Body of pancreas (tissue), 4 donors: Measurements from ENCODE around the gene KLC4. TPM values are rescaled to one million over a fixed set of nuclear protein-coding genes. Genes with fewer than 3 reads are reported as not detected.

ENCODE experiments used
- ATAC-seq: fragments of 150-250 bp; one replicate; pipeline ENCODE4 v1.9.1; 2016
- DNase-seq, 4 donors: peaks; one replicate each; pipeline ENCODE4 v3.0.0-alpha.2; 2019
- H3K27ac ChIP-seq, 4 donors: fragments of 200-600 bp; sonication (generic); 1 replicate in 3 of 4; 2 replicates in 1 of 4; pipeline versions ENCODE4 v1.5.1 to v1.6.1; 2016 to 2019; ENCODE audit warnings: mild to moderate bottlenecking in 1 of 4, mixed read lengths in 1 of 4, moderate library complexity in 1 of 4
- H3K27me3 ChIP-seq, 2 donors: fragments of 200-600 bp; sonication (generic); one replicate each; pipeline ENCODE4 v1.6.0; 2016; ENCODE audit warnings: mild to moderate bottlenecking in 1 of 2
- H3K36me3 ChIP-seq, 2 donors: fragments of 200-600 bp; sonication (generic); replicated peaks in 1 of 2; 2 replicates each; pipeline ENCODE4 v1.5.1; 2016; ENCODE audit warnings: low read depth in 2 of 2; ENCODE audit not compliant: insufficient read depth in 1 of 2
- H3K4me1 ChIP-seq: fragments of 200-600 bp; sonication (generic); one replicate; pipeline ENCODE4 v1.6.0; 2016
- H3K4me3 ChIP-seq, 2 donors: fragments of 200-600 bp; sonication (generic); 1 replicate in 1 of 2; 2 replicates in 1 of 2; pipeline ENCODE4 v1.5.1; 2016 to 2019
- H3K9me3 ChIP-seq, 3 donors: fragments of 200-600 bp; sonication (generic); 1 replicate in 2 of 3; 2 replicates in 1 of 3; pipeline ENCODE4 v1.5.1; 2016
- CTCF ChIP-seq, 7 experiments: fragments of 450-650 bp in 4 of 7; fragments of 200-600 bp in 3 of 7; sonication (generic) in 3 of 7; IDR thresholded peaks; one replicate each; pipeline ENCODE4 v1.5.1; 2016 to 2019; ENCODE audit warnings: antibody characterized with exemption in 7 of 7
- POLR2A ChIP-seq, 3 donors: fragments of 450-650 bp; IDR thresholded peaks; one replicate each; pipeline ENCODE4 v1.6.1; 2016; ENCODE audit warnings: antibody characterized with exemption in 3 of 3, mild to moderate bottlenecking in 2 of 3
- WGBS, 2 donors: methylation state at CpG; one replicate each; pipeline ENCODE4 v1.1.5; 2017; 5-methylcytosine and 5-hydroxymethylcytosine counted together
- intact Hi-C: fragments of 100-400 bp; cut with DNase I; formaldehyde crosslinking; loops from one replicate; pipeline ENCODE4 v1.15.1; 2023
- total RNA-seq, 2 donors: library from RNA; depleted of rRNA; stranded (reverse); fragments of >200 nt; gene quantifications; one replicate each; pipeline ENCODE4 v1.1.0, GENCODE V29; 2016

KLC4 gene
- total RNA-seq, 2 donors from 2014 or later = 19.8 to 33.5 TPM

DNA sequence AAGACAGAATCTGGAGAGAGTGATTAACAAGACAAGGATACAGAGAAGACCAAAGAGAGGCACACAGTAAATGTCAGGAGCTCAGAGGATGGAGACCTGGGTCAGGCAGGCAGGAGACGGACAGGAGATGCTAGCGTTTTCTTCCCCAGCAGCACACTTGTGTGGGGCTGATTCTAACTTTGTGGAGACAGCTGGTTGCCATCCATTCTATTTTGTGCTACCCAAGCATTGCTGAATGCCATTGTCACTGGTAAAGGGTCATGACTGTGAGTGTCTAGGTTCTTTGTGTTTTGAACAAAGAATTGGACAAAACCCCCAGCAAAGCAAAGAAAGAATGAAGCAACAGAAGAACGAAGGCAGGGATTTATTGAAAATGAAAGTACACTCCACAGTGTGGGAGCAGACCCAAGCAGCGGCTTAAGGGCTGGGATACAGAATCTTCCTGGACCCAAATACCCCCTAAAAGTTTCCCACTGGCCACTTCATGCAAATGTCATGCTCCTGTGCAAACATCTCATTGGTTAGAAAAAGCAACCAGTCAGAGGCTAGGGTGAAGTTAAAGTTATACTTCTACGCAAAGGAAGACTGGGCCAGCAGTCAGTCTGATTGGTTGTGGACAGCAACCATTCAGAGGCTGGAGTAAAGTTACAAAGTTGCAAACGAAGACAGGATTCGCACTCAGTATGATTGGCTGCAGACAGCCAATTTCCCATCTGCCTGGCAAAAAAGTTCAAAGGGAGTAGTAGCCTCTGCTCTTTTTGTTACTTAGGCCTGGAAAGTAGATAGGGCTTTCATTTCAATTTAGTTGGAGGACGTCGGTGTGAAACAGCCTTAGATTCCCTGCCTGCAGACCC lies 34.2 kb downstream of the KLC4 start:
- intact Hi-C loops = no loop called here
- ATAC-seq (no peak), DNase-seq (peak in 2 of 4 donors; percentile 16 to 34)
- 74 to 81% methylated on average over 9 of the region's 9 CpGs for WGBS, 2 donors
- no peak for TF ChIP-seq POLR2A (IDR thresholded peaks at IDR 0.05)
- TF ChIP-seq CTCF (IDR thresholded peaks at IDR 0.05) = no peak
- H3K27ac ChIP-seq = no peak overlapping the region
- peaks cover 38% of the 10 kb centered on the region for H3K4me1 ChIP-seq
- no peaks in the 10 kb centered on the region for H3K27me3 ChIP-seq
- no peaks in the 10 kb centered on the region for H3K9me3 ChIP-seq
- H3K4me3 ChIP-seq = no peak overlapping the region
- no peaks in the 10 kb centered on the region for H3K36me3 ChIP-seq

DNA sequence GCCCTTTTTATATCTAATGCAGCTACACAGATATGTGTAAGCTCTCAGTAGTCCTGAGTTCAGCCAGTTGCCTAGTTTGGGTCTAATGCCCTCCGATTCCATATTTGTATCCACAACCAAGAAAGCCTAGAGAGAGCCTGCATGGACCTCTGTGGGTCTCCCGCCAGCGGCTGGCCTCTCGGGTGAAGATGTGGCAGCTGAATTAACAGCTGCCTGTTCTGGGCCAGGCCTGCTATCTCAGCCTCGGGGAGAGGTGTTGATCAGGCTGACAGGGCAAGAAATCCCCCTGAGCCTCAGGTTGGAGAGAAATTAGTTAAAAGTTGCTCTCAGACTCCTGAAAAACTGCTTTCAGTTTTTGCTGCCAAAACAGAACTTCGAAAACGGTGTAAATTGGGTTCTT lies 36.5 kb downstream of the KLC4 start:
- Histone ChIP-seq H3K27me3 (no peaks in the 10 kb centered on the region), H3K4me1 (peaks cover 19% of the 10 kb centered on the region), H3K9me3 (no peaks in the 10 kb centered on the region), H3K27ac (peak overlapping the region; percentile 31 to 73 (median 65)), H3K36me3 (no peaks in the 10 kb centered on the region), H3K4me3 (no peak overlapping the region)
- TF ChIP-seq CTCF (IDR thresholded peaks at IDR 0.05) = no peak
- TF ChIP-seq POLR2A (IDR thresholded peaks at IDR 0.05) = no peak
- DNase-seq (no peak), ATAC-seq (no peak)
- 53 to 55% methylated on average over 7 of the region's 7 CpGs for WGBS, 2 donors
- intact Hi-C loops = no loop called here

GRCh38 chr6:43096451-43097097 lies 37.1 kb downstream of the KLC4 start:
- peak; percentile 74 for ATAC-seq
- WGBS, 2 donors = 43 to 48% methylated on average over 3 to 8 of the region's 8 CpGs
- peak in 3 of 4 donors; percentile 31 to 45 (median 43) for DNase-seq
- Histone ChIP-seq H3K27me3 (no peaks in the 10 kb centered on the region), H3K36me3 (no peaks in the 10 kb centered on the region), H3K4me1 (peaks cover 19% of the 10 kb centered on the region), H3K4me3 (no peak overlapping the region), H3K27ac (peak overlapping the region; percentile 31 to 73 (median 65)), H3K9me3 (no peaks in the 10 kb centered on the region)
- TF ChIP-seq POLR2A (IDR thresholded peaks at IDR 0.05) (peak in 1 of 3 donors; percentile 17), CTCF (IDR thresholded peaks at IDR 0.05) (no peak)
- intact Hi-C loops = no loop called here

DNA sequence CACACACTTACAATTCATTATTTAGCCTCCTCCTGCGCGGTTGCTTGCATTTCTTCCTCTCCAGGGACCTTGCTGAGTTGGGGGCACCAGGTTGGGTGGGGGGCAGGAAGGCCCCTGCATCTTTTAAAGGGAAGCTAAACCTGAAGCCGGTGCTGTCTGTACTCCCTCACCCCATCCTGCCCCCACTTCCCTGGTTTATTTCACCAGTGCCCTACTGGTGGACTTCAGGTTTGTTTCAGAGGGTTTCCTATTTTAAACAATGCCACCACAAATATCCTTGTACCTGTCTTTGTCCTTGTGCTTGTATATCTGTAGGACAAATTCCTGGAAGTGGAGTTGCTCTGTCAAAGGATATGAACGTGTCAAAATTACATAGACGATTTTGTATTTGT lies 37.7 kb downstream of the KLC4 start:
- no peak overlapping the region for H3K4me3 ChIP-seq
- TF ChIP-seq CTCF (IDR thresholded peaks at IDR 0.05) (no peak), POLR2A (IDR thresholded peaks at IDR 0.05) (no peak)
- ATAC-seq = no peak
- no peaks in the 10 kb centered on the region for H3K27me3 ChIP-seq
- intact Hi-C loops = no loop called here
- peak overlapping the region in 3 of 4 donors; percentile 59 to 73 (median 71) for H3K27ac ChIP-seq
- H3K9me3 ChIP-seq = no peaks in the 10 kb centered on the region
- WGBS, 2 donors = 34 to 40% methylated on average over 4 to 5 of the region's 5 CpGs
- peaks cover 19% of the 10 kb centered on the region for H3K4me1 ChIP-seq
- DNase-seq = no peak
- H3K36me3 ChIP-seq = no peaks in the 10 kb centered on the region
